ENCODE data around the gene DNASE2.
"Not testable (repeated sequence)": the region's sequence is repeated elsewhere in the genome, so short reads cannot be mapped to it uniquely, and the experiment has no call there.

DNASE2 gene

GRCh38 chr19:12907166-12907565 is 25.9 kb upstream of the DNASE2 start:
- 92% methylated on average over 9 of the region's 9 CpGs for WGBS

GRCh38 chr19:12899891-12900518 is 18.8 kb upstream of the DNASE2 start:
- no peaks in the 10 kb centered on the region for H3K9me3 ChIP-seq (ENCODE audit: insufficient read depth, low read depth, low read length)
- 96% methylated on average over 10 of the region's 10 CpGs for WGBS
- H3K27me3 ChIP-seq (ENCODE audit: insufficient read depth, low read length), result no peaks in the 10 kb centered on the region
- no peak overlapping the region for H3K9ac ChIP-seq (ENCODE audit: low read depth, low read length)
- peaks cover 45% of the 10 kb centered on the region for H3K36me3 ChIP-seq (ENCODE audit: insufficient read depth, low read length)
- H3K27ac ChIP-seq (ENCODE audit: low read depth, low read length), result no peak overlapping the region
- no peaks in the 10 kb centered on the region for H3K4me1 ChIP-seq (ENCODE audit: insufficient read depth, low read length)
- H3K4me3 ChIP-seq (ENCODE audit: low read length), result no peak overlapping the region

More at GRCh38 chr19:12907166-12907565, 25.9 kb upstream of the DNASE2 start:
- H3K27ac ChIP-seq (ENCODE audit: low read depth, low read length), result no peak overlapping the region
- H3K9ac ChIP-seq (ENCODE audit: low read depth, low read length), result no peak overlapping the region
- H3K27me3 ChIP-seq (ENCODE audit: insufficient read depth, low read length), result no peaks in the 10 kb centered on the region
- H3K9me3 ChIP-seq (ENCODE audit: insufficient read depth, low read depth, low read length), result no peaks in the 10 kb centered on the region
- H3K4me3 ChIP-seq (ENCODE audit: low read length), result no peak overlapping the region
- H3K4me1 ChIP-seq (ENCODE audit: insufficient read depth, low read length), result peaks cover under 1% of the 10 kb centered on the region; the same call in 1 of the 2 replicates
- H3K36me3 ChIP-seq (ENCODE audit: insufficient read depth, low read length), result no peaks in the 10 kb centered on the region

- Histone ChIP-seq H3K9me3 (ENCODE audit: insufficient read depth, low read depth, low read length) (no peaks in the 10 kb centered on the region), H3K27me3 (ENCODE audit: insufficient read depth, low read length) (no peaks in the 10 kb centered on the region), H3K27ac (ENCODE audit: low read depth, low read length) (no peak overlapping the region), H3K36me3 (ENCODE audit: insufficient read depth, low read length) (peaks cover 66% of the 10 kb centered on the region), H3K9ac (ENCODE audit: low read depth, low read length) (no peak overlapping the region), H3K4me3 (ENCODE audit: low read length) (no peak overlapping the region), H3K4me1 (ENCODE audit: insufficient read depth, low read length) (no peaks in the 10 kb centered on the region; the same call in 1 of the 2 replicates)
- WGBS, result 96% methylated on average over 17 of the region's 17 CpGs
These were observed 15.2 kb upstream of the DNASE2 start for GRCh38 chr19:12896460-12896859.

- 97% methylated on average over 5 of the region's 5 CpGs for WGBS
- no peaks in the 10 kb centered on the region; the same call in 1 of the 2 replicates for H3K4me1 ChIP-seq (ENCODE audit: insufficient read depth, low read length)
- H3K36me3 ChIP-seq (ENCODE audit: insufficient read depth, low read length), result peaks cover 49% of the 10 kb centered on the region
These were observed 12.3 kb upstream of the DNASE2 start for GRCh38 chr19:12893582-12893981.

GRCh38 chr19:12891553-12892021 is 10.3 kb upstream of the DNASE2 start:
- no peaks in the 10 kb centered on the region for H3K9me3 ChIP-seq (ENCODE audit: insufficient read depth, low read depth, low read length)
- H3K27me3 ChIP-seq (ENCODE audit: insufficient read depth, low read length), result peaks cover 13% of the 10 kb centered on the region
- H3K27ac ChIP-seq (ENCODE audit: low read depth, low read length), result no peak overlapping the region
- WGBS, result 10% methylated on average over 26 of the region's 26 CpGs
- H3K4me3 ChIP-seq (ENCODE audit: low read length), result peak overlapping the region; percentile 80
- H3K9ac ChIP-seq (ENCODE audit: low read depth, low read length), result peak overlapping the region; percentile 66
- no peaks in the 10 kb centered on the region; the same call in 1 of the 2 replicates for H3K4me1 ChIP-seq (ENCODE audit: insufficient read depth, low read length)
- peaks cover 31% of the 10 kb centered on the region for H3K36me3 ChIP-seq (ENCODE audit: insufficient read depth, low read length)

More at GRCh38 chr19:12893582-12893981, 12.3 kb upstream of the DNASE2 start:
- no peaks in the 10 kb centered on the region for H3K9me3 ChIP-seq (ENCODE audit: insufficient read depth, low read depth, low read length)
- no peak overlapping the region for H3K9ac ChIP-seq (ENCODE audit: low read depth, low read length)
- no peaks in the 10 kb centered on the region for H3K27me3 ChIP-seq (ENCODE audit: insufficient read depth, low read length)
- no peak overlapping the region for H3K27ac ChIP-seq (ENCODE audit: low read depth, low read length)
- no peak overlapping the region for H3K4me3 ChIP-seq (ENCODE audit: low read length)

GRCh38 chr19:12890787-12891552 is 9.7 kb upstream of the DNASE2 start, which contains the start of gene GCDH:
GCDH (plus strand) TSS chr19:12891160; CDS start chr19:12891305, 145 bp downstream.
- no peaks in the 10 kb centered on the region for H3K9me3 ChIP-seq (ENCODE audit: insufficient read depth, low read depth, low read length)
- under 1% methylated on average over 49 of the region's 49 CpGs for WGBS
- H3K9ac ChIP-seq (ENCODE audit: low read depth, low read length), result peak within 1 kb of the TSS; percentile 68
- peaks cover 20% of the 10 kb centered on the region for H3K27me3 ChIP-seq (ENCODE audit: insufficient read depth, low read length)
- H3K36me3 ChIP-seq (ENCODE audit: insufficient read depth, low read length), result peaks cover 25% of the 10 kb centered on the region
- H3K4me1 ChIP-seq (ENCODE audit: insufficient read depth, low read length), result no peaks in the 10 kb centered on the region; the same call in 1 of the 2 replicates
- peak within 1 kb of the TSS; percentile 25; the same call in 1 of the 2 replicates for H3K27ac ChIP-seq (ENCODE audit: low read depth, low read length)
- H3K4me3 ChIP-seq (ENCODE audit: low read length), result peak within 1 kb of the TSS; percentile 80

GRCh38 chr19:12890299-12890786 is 9.1 kb upstream of the DNASE2 start:
- Histone ChIP-seq H3K27me3 (ENCODE audit: insufficient read depth, low read length) (peaks cover 24% of the 10 kb centered on the region), H3K4me3 (ENCODE audit: low read length) (peak overlapping the region; percentile 54), H3K9ac (ENCODE audit: low read depth, low read length) (peak overlapping the region; percentile 68), H3K36me3 (ENCODE audit: insufficient read depth, low read length) (peaks cover 23% of the 10 kb centered on the region), H3K27ac (ENCODE audit: low read depth, low read length) (0 out of 2 replicates have a peak overlapping the region, but pooled peaks have one; percentile 25)
- WGBS, result 46% methylated on average over 10 of the region's 10 CpGs
- not testable (repeated sequence) for H3K4me1 ChIP-seq (ENCODE audit: insufficient read depth, low read length); H3K9me3 ChIP-seq (ENCODE audit: insufficient read depth, low read depth, low read length)

- Histone ChIP-seq H3K9ac (ENCODE audit: low read depth, low read length) (no peak overlapping the region), H3K4me1 (ENCODE audit: insufficient read depth, low read length) (no peaks in the 10 kb centered on the region; the same call in 1 of the 2 replicates), H3K27ac (ENCODE audit: low read depth, low read length) (no peak overlapping the region), H3K4me3 (ENCODE audit: low read length) (no peak overlapping the region), H3K27me3 (ENCODE audit: insufficient read depth, low read length) (peaks cover 36% of the 10 kb centered on the region), H3K9me3 (ENCODE audit: insufficient read depth, low read depth, low read length) (peaks cover 8% of the 10 kb centered on the region; the same call in 1 of the 2 replicates), H3K36me3 (ENCODE audit: insufficient read depth, low read length) (peaks cover 1% of the 10 kb centered on the region)
- WGBS, result 70% methylated on average over 5 of the region's 5 CpGs
These were observed 6.9 kb upstream of the DNASE2 start for GRCh38 chr19:12888006-12888603.

- H3K9me3 ChIP-seq (ENCODE audit: insufficient read depth, low read depth, low read length), result peaks cover 8% of the 10 kb centered on the region; the same call in 1 of the 2 replicates
- peaks cover 36% of the 10 kb centered on the region for H3K27me3 ChIP-seq (ENCODE audit: insufficient read depth, low read length)
- 69% methylated on average over 17 of the region's 17 CpGs for WGBS
- H3K9ac ChIP-seq (ENCODE audit: low read depth, low read length), result peak within 1 kb of the TSS; percentile 72
- no peaks in the 10 kb centered on the region for H3K36me3 ChIP-seq (ENCODE audit: insufficient read depth, low read length)
- H3K4me3 ChIP-seq (ENCODE audit: low read length), result peak within 1 kb of the TSS; percentile 69
- H3K4me1 ChIP-seq (ENCODE audit: insufficient read depth, low read length), result no peaks in the 10 kb centered on the region; the same call in 1 of the 2 replicates
- no peak within 1 kb of the TSS for H3K27ac ChIP-seq (ENCODE audit: low read depth, low read length)
These were observed 5.9 kb upstream of the DNASE2 start, which contains the start of gene KLF1 for GRCh38 chr19:12886969-12887747. KLF1 (minus strand) TSS chr19:12887201; CDS start chr19:12887140, 61 bp downstream.

- WGBS, result 67% methylated on average over 5 of the region's 5 CpGs
- no peaks in the 10 kb centered on the region for H3K4me1 ChIP-seq (ENCODE audit: insufficient read depth, low read length)
These were observed 5.4 kb upstream of the DNASE2 start for GRCh38 chr19:12886651-12886968.

More at GRCh38 chr19:12886651-12886968, 5.4 kb upstream of the DNASE2 start:
- H3K9ac ChIP-seq (ENCODE audit: low read depth, low read length), result no peak overlapping the region
- H3K27ac ChIP-seq (ENCODE audit: low read depth, low read length), result no peak overlapping the region
- H3K36me3 ChIP-seq (ENCODE audit: insufficient read depth, low read length), result no peaks in the 10 kb centered on the region
- H3K27me3 ChIP-seq (ENCODE audit: insufficient read depth, low read length), result peaks cover 36% of the 10 kb centered on the region
- H3K4me3 ChIP-seq (ENCODE audit: low read length), result no peak overlapping the region; the same call in 1 of the 2 replicates
- H3K9me3 ChIP-seq (ENCODE audit: insufficient read depth, low read depth, low read length), result peaks cover 8% of the 10 kb centered on the region; the same call in 1 of the 2 replicates
